GDM1 (cell line): ENCODE data around the gene ATP2A3.
A peak's percentile ranks its signal among the peaks of the same experiment; 100 is the strongest.

Experiments used
- DNase-seq: peaks from one replicate; lab custom pipeline; 2025; lab: John Stamatoyannopoulos, UW

ATP2A3 gene

DNA sequence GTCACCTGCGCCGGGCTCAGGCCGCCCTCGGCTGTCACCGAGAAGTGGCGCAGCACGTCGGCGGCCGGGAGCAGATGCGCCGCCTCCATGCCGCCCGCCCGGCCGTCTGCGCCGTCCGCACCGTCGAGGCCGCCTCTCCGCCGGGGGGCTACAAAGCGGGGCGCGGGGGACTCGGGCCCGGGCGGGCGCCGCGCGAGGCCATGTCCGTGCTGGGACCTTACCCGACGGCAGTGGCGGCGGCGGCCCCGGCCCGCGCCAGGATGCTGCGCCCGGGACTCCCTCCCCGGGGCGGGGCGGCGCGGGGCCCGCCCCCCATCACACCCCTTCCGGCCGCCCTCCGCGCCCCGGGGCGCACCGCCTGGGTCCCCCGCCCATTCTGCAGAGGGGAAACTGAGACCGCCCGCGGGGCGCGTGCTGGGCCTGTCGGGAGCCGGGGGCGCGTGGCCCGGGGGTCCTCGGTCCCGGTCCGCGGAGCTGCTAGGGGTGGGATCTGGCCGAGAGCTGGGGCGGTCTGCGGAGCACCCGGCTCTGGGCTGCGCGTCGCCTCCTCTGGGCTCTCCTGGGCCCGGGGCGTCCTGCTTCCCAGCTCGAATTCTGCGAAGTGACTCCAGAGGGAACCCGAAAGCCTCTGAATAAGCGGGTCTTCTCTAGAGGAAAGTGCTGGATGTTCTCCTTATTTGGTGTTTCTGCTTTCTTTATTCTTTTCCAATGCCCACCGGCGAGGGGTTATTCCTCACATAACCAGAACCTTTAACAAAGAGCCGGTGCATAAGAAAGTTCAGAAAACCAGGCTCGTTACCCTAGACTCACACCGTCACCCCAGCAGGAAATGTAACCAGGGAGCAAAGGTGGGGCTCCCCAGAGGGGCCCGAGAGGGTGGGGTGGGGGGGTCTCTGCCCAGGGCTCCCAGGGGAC is at the start of gene ATP2A3:
ATP2A3 (minus strand) TSS at position 235 of the 915 bp plus-strand sequence; CDS start at position 89, 146 bp downstream.
- DNase-seq: peak; percentile 55

- DNase-seq: no peak
Measured at GRCh38 chr17:4010754-4011153, 46.5 kb upstream of the ATP2A3 start.

DNA sequence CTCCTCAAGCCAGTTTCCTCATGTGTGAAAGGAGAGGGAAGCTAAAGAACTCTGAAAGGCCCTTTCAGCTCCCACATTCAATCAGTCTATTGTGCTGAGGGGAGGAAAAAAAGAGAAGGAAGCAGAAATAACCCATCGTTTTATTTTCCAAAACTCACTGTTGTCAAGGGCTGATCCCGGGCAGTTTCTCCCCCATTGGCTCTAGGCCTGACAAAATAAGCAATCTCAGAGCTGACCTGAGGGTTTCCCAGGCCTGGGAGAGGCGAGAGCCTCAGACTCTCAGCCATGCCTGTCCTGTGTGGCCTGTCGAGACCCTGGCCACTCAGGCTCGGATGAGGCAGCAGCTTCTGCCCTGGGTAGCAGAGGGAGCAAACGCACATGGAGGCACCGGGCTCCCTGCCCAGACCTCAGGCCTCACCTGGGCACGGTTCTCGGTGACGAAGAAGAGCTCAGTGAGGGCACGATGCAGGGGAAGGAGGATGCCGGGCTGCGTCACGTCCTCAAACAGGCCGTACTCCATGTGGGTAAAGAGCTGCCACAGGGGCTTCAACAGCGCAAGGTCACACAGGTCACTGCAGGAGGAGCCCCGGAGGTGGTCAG is 45.0 kb upstream of the ATP2A3 start:
- DNase-seq: no peak

- DNase-seq: no peak
Measured at GRCh38 chr17:4008441-4009185, 44.4 kb upstream of the ATP2A3 start.

DNA sequence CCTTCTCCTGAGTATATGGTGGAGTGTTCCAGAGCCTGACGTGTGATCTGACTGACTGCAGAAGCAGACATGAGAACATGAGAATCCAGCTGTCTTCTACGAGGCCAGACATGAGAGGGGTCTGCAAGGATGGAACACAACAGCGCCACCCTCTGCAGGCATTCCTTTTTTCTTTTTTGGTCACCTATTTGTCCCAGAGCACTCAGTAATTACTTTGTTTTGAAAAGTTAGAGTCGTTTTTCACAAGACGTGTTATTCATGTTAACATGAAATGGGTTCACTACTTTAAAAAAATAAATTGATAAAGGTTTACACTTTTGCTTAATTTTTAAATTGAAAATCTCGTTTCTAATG is 43.8 kb upstream of the ATP2A3 start:
- DNase-seq: no peak

DNA sequence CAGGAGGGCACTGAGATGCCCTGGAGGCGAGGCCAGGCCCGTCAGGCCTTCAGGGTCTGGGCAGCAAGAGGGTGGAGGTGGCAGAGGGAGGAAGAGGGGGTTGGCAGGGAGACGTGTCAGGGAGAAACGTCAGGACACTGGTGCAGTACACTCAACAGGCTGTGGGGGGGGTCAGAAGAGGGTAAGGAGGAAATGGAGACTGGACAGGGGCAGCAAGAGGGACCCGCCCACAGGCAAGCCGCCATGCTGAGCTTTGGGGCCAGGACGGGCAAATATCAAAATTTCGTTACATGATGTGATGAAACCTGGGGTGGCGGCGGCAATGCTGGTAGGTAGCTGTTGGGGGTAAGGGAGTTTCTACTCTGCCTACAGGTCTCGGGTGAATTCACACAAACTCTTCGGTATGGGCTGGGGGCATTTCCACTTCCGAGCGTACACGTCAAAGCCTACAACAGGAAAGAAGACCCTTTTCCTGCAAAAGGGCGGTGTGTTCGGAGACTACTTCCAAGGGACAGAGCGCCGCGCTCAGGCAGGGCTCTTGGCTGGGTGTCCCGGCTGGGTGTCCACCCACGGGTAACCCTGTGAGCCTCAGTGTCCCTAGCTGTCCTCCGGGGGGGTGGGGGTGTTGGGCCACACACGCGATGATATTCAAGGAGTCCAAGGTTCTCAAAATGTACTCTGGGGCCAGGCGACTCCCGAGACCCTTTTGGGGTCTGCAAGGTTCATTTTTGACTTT is 43.3 kb upstream of the ATP2A3 start:
- no peak for DNase-seq

DNA sequence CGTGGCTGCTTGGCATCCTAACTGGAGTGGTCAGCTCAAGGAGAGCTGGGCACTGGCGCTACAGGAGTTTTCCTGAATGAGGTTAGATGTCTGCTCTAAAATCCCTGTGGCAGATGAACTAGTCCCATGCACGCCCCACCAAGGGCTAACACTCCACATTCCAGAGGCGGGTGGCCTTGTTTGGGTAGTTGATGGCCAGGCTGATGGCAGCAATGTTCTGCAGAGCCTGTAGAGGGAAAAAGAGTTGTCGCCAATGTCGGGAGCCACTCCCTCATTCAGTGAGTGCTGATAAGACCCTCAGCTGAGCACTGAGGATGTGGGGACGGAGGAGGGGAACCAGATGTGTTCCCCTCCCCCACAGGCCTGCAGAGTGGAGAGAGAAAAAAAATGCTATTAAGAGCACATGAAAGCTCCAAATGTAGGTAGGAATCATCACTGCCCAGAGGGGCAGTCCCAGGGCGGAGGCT is 42.5 kb upstream of the ATP2A3 start:
- DNase-seq: no peak

DNA sequence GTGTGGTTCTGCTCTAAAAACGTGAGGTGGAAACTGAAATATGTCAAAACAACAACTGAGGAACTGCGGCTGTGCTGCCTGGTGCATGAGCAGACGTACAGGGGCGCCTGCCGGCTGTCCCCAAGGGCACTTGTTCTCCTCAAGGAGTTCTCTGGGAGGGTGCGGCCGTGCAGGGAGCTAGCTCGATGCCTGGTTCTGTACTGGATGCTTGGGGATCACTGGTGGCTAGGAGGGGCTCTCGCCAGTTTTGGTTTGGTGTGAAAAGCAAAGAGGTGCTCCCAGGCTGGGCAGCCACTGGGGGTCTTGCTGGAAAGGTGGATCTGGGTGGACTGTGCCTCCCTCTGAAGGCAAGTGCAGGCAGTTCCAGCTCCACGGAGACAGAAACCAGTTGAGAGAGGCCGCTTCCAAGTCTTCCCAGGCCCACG is 41.9 kb upstream of the ATP2A3 start:
- no peak for DNase-seq

GRCh38 chr17:4005296-4006164 is 41.3 kb upstream of the ATP2A3 start:
- no peak for DNase-seq

DNA sequence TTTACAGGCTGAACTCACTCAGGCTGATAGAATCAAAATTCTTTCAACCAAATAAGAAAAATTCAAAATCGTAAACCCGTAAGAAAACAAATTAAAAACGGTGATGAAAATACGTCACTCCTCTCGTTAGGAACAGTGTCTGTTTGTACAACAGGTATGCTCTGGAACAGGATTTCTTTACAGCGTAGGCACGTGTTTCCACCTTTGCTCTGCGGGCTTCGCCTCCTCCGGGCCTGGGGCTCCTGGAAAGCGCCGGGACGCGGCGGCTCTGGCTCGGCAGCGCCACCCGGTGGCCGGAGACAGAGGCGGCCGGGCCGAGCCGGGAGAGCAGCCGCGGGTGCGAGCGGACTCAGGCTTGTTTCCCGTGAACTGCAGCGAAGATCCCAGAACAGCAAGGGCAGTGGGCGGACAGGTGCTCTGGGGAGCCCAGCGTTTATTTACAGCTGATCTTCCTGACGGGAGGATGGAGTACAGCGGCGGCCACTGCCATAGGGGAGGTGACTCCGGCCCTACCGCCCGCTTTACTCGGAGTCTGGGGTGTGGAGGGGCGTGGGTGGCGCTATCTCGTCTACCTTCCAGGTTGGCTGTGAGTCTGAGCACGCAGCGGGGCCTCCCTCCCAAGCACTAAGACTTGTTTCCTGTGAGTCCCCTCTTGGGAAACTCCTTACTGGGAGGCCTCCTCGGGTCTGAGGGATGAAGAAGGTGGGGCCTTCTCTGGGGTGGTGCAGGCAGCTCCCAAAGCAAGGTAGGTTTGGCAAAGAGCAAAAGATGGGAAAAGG is 40.5 kb upstream of the ATP2A3 start:
- DNase-seq: peak; percentile 58

GRCh38 chr17:4003501-4004421 is 39.5 kb upstream of the ATP2A3 start:
- no peak for DNase-seq

DNA sequence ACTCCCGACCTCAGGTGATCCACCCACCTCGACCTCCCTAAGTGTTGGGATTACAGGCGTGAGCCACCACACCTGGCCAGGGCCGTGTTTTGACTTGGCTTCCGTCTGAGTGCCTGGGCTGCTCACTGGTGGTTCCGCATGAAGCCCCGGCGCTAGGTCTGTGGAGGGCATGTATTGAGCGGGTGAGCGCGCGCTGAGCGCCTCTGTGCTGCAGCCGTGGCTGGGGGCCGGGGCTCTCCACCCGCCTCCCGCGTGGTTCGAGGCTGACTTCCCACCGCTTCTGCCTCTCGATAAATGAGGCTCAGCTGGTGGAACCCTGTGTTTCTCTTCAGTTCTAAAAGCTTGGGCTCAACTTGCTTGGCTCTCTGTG is 38.9 kb upstream of the ATP2A3 start:
- no peak for DNase-seq

DNA sequence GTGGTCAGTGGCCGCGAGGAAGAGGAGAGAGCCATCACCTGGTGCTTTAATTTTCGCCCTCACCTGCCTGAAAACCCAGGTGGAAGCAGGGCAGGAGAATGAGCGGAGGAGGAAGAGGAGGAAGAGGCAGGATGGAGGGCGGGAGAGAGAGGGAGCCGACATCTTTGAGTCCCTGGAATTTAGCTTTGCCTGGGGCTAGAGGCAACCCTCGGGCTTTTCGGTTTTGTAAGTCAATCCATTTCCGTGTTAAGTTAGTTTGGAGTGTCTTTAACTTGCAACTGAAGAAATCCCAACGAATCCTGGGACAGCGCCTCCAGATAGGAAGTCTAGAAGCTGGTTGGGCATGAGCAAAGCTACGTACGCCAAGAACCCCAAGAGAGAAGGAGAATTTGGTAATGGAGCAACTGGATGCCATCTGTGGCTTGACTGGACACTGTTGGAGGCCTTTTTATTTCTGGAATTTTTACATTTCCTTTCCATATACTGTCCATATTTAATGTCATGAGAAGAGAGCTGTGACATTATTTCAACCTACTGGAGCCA is 36.9 kb upstream of the ATP2A3 start:
- no peak for DNase-seq

DNA sequence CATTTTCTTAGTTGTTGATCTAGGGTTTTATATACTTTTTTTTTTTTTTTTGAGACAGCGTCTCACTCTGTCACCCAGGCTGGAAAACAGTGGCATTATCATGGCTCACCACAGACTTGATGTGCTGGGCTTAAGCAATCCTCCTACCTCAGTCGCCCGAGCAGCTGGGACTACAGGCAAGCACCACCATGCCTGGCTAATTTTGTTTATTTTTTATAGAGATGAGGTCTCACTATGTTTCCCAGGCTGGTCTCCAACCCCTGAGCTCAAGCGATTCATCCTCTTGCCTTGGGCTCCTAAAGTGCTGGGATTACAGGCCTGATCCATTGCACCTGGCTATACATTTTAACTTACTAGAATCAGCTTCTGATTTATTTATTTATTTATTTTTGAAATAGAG is 34.2 kb upstream of the ATP2A3 start:
- DNase-seq: no peak

- DNase-seq: no peak
Measured at GRCh38 chr17:3995067-3995466, 30.8 kb upstream of the ATP2A3 start.

DNA sequence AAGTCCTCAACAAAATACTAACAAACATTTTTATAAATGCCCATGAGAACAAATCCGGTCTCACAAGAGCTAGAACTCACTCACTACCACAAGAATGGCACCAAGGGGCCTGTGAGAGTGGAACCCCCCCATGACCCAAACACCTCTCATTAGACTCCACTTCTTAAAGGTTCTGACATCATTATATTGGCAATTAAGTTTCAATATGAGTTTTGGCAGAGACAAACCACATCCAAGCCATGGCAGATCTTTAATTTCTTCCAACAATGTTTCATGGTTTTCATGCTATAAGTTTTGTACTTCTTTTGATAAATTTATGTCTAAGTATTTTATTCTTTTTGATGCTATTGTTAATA is 30.0 kb upstream of the ATP2A3 start:
- DNase-seq: no peak

GRCh38 chr17:3993493-3994220 is 29.4 kb upstream of the ATP2A3 start:
- DNase-seq: no peak

DNA sequence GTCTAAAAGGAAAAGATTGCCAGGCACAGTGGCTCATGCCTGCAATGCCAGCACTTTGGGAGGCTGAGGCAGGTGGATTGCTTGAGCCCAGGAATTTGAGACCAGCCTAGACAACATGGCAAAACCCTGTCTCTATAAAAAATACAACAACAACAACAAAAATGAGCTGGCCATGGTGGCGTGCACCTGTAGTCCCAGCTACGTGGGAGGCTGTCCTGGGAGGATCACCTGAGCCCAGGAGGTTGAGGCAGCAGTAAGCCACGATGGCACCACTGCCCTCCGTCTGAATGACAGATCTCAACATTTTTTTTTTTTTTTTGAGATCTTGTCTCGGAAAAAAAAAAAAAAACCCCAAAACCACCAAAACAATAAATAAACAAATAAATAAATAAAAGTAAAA is 28.1 kb upstream of the ATP2A3 start:
- no peak for DNase-seq
